Smooth muscle cell of the brain vasculature (primary cell): ENCODE data around the gene HOXA11.

Experiments
- DNase-seq: peaks from one replicate; pipeline ENCODE4 v3.0.0-alpha.2; 2012; ENCODE audit warnings: low read depth, low spot score

HOXA11 gene

GRCh38 chr7:27133409-27134231 lies 51.4 kb downstream of the HOXA11 start:
- DNase-seq, result no peak

GRCh38 chr7:27132978-27133377 lies 52.1 kb downstream of the HOXA11 start:
- no peak for DNase-seq

- DNase-seq, result no peak
Measured at GRCh38 chr7:27132214-27132613, 52.8 kb downstream of the HOXA11 start.

GRCh38 chr7:27131390-27131819 lies 53.6 kb downstream of the HOXA11 start:
- no peak for DNase-seq
